ENCODE data around the gene NHEJ1.

Gene NHEJ1

DNA sequence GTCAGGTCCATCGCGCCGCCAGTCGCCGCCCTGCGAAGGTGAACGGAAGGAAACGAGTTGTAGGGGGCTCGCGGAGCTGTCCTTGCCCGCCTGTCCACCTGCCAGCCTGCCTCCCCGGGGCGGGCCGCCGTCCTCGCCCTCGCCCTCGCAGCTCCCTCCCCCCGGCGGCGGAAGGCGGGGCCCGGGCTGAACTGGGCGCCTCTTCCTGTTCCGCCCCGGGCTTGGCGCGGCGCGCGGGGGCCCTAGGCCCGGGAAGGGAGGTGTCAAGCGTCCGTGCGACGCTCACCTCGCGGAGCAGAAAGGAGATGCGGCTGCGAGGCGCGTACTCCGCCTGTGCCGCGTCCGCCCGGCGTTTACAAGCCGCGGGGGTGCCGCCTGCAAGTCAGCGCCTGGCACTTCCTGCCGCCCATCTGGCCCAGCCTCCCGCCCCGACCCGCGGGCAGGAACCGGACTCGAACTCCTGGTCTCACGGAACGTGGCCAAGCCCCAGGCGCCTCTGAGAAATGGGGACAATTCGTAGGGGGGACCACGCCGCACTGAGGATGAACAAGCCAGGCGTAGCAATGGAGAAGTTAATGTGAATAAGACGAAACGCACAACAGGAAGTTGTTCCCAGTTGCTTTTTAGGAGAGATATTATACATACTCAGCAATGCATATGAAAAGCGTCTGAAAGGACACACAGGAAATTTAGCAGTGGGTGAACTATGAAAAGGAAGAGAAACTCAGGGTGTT is 16.4 kb upstream of the NHEJ1 start, which contains the start of gene CNPPD1:
TSS of gene CNPPD1 (minus strand) at position 108 of the 734 bp plus-strand sequence. CDS start at position 11, 97 bp downstream.
- Histone ChIP-seq H3K9ac (peak within 1 kb of the TSS; percentile 90), H3K4me3 (ENCODE audit: low read depth, low read length) (peak within 1 kb of the TSS; percentile 95), H3K9me3 (ENCODE audit: control insufficient read depth, low read length) (no peaks in the 10 kb centered on the region), H3K27me3 (ENCODE audit: control insufficient read depth, insufficient read depth, low read length) (no peaks in the 10 kb centered on the region), H3K27ac (peak within 1 kb of the TSS; percentile 99), H3K4me2 (ENCODE audit: low read length) (peak within 1 kb of the TSS; percentile 99), H2AFZ (peak within 1 kb of the TSS; percentile 93), H3K36me3 (ENCODE audit: control insufficient read depth, insufficient read depth, low read length) (no peaks in the 10 kb centered on the region), H3K79me2 (peaks cover 8% of the 10 kb centered on the region), H3K4me1 (peaks cover 12% of the 10 kb centered on the region)
- TF ChIP-seq, protein P1, sequence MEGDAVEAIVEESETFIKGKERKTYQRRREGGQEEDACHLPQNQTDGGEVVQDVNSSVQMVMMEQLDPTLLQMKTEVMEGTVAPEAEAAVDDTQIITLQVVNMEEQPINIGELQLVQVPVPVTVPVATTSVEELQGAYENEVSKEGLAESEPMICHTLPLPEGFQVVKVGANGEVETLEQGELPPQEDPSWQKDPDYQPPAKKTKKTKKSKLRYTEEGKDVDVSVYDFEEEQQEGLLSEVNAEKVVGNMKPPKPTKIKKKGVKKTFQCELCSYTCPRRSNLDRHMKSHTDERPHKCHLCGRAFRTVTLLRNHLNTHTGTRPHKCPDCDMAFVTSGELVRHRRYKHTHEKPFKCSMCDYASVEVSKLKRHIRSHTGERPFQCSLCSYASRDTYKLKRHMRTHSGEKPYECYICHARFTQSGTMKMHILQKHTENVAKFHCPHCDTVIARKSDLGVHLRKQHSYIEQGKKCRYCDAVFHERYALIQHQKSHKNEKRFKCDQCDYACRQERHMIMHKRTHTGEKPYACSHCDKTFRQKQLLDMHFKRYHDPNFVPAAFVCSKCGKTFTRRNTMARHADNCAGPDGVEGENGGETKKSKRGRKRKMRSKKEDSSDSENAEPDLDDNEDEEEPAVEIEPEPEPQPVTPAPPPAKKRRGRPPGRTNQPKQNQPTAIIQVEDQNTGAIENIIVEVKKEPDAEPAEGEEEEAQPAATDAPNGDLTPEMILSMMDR (IDR thresholded peaks at IDR 0.05) = no peak

DNA sequence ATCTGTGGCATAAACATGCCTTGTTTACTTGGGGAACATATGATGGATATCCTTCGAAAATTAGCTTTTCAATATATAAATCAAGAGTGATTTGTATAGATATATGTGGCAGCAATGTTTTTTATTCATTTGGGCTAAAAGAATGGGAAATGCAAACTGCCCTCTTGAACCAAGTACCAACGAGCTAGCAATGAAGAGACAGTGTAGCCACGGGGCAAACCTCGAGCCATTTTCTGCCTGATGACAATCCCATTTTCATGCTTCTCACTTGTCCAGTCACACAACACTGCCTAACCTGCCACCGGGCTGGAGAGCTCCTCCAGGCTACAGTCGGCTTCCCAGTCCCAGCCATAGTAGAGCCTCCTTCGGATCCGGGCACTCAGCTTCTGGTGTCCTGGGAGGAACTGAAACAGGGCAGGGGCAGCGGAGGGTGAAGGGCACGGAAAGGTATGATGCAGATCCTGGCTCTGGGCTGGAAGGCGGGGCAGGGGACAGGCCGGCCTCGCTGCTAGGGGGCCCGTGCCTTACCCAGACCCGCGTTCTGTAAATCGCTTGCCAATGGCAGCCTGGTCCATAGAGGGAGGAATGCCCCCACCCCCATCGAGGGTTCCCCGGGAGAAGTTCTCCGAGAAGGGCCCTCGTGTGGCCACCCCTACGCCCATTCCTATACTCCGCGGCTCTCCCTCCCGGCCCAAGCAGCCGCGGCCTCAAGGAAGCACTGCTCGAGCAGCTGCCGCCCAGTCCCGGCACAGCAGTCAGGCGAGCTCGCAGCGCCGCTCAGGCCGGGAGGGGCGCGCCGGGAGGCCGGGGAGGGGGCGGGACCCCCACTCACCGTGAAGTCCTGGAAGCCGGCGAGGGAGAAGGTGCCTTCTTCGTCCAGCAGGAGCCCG is 15.6 kb upstream of the NHEJ1 start:
- Histone ChIP-seq H3K27ac (peak overlapping the region; percentile 99), H3K36me3 (ENCODE audit: control insufficient read depth, insufficient read depth, low read length) (no peaks in the 10 kb centered on the region)

DNA sequence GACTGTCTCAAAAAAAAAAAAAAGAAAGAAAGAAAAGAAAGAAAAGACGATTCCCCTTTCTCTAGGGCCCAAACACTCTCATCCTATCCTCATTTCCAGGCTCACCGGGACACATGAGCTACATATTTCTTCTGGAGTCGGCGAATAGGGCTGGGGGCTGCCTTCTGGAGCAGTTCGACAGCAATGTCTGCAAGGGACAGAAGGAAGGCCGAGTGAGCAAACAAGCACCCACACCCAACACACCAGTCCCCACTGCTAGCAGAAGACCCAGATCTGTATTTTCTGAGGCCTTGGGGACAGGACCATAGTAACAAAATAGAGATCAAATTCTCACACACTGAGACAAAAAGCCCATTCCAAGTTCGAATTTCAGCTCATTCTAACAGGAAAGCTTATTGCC is 14.9 kb upstream of the NHEJ1 start:
- Histone ChIP-seq H3K36me3 (ENCODE audit: control insufficient read depth, insufficient read depth, low read length) (no peaks in the 10 kb centered on the region), H3K27ac (peak overlapping the region; percentile 99), H3K4me1 (peaks cover 12% of the 10 kb centered on the region), H3K9me3 (ENCODE audit: control insufficient read depth, low read length) (no peaks in the 10 kb centered on the region), H3K79me2 (peaks cover 8% of the 10 kb centered on the region), H3K27me3 (ENCODE audit: control insufficient read depth, insufficient read depth, low read length) (no peaks in the 10 kb centered on the region), H3K4me2 (ENCODE audit: low read length) (peak overlapping the region; percentile 99), H3K4me3 (ENCODE audit: low read depth, low read length) (peak overlapping the region; percentile 95), H2AFZ (no peak overlapping the region), H3K9ac (no peak overlapping the region)
- TF ChIP-seq, protein P1 (IDR thresholded peaks at IDR 0.05) = no peak

More for the DNA sequence above, 15.6 kb upstream of the NHEJ1 start:
- Histone ChIP-seq H3K9ac (peak overlapping the region; percentile 90), H3K79me2 (peaks cover 8% of the 10 kb centered on the region), H3K27me3 (ENCODE audit: control insufficient read depth, insufficient read depth, low read length) (no peaks in the 10 kb centered on the region), H3K9me3 (ENCODE audit: control insufficient read depth, low read length) (no peaks in the 10 kb centered on the region), H3K4me3 (ENCODE audit: low read depth, low read length) (peak overlapping the region; percentile 95), H2AFZ (peak overlapping the region; percentile 93), H3K4me1 (peaks cover 12% of the 10 kb centered on the region), H3K4me2 (ENCODE audit: low read length) (peak overlapping the region; percentile 99)
- TF ChIP-seq, protein P1 (IDR thresholded peaks at IDR 0.05) = peak; percentile 4

DNA sequence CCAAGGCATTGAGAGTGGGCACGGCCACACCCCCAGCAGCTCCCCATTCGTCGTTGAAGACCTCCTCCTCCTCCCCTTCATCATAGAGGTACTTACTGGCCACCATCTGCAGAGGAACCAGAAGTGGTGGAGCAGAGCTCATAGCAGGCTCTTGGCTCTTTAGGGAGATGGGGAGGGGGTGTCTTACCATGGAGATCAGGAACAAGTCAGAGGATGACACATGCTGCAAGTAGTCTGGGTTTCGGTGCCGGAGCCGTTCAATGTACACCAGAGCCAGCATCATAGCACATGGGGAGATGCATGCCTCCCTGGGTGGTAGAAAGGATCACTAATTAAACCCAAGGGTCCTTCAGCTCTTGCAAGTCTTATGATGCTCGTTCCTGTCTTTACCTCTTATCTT is 14.2 kb upstream of the NHEJ1 start:
- H3K4me1 ChIP-seq = peaks cover 12% of the 10 kb centered on the region
- no peak overlapping the region for H3K4me2 ChIP-seq (ENCODE audit: low read length)
- no peaks in the 10 kb centered on the region for H3K36me3 ChIP-seq (ENCODE audit: control insufficient read depth, insufficient read depth, low read length)
- H3K79me2 ChIP-seq = peaks cover 8% of the 10 kb centered on the region
- TF ChIP-seq, protein P1 (IDR thresholded peaks at IDR 0.05) = no peak
- H3K4me3 ChIP-seq (ENCODE audit: low read depth, low read length) = no peak overlapping the region
- H3K27me3 ChIP-seq (ENCODE audit: control insufficient read depth, insufficient read depth, low read length) = no peaks in the 10 kb centered on the region
- no peak overlapping the region for H3K9ac ChIP-seq
- H2AFZ ChIP-seq = no peak overlapping the region
- no peak overlapping the region for H3K27ac ChIP-seq
- H3K9me3 ChIP-seq (ENCODE audit: control insufficient read depth, low read length) = no peaks in the 10 kb centered on the region
